GM18907 (cell line): ENCODE data around the gene SEMA5B.

ENCODE experiments used
- ATAC-seq: cut with Tn5 transposase; IDR thresholded peaks from one replicate; pipeline ENCODE4 v1.9.1; 2021; ENCODE audit warnings: mild to moderate bottlenecking, moderate library complexity; ENCODE audit not compliant: unreplicated experiment

SEMA5B gene

DNA sequence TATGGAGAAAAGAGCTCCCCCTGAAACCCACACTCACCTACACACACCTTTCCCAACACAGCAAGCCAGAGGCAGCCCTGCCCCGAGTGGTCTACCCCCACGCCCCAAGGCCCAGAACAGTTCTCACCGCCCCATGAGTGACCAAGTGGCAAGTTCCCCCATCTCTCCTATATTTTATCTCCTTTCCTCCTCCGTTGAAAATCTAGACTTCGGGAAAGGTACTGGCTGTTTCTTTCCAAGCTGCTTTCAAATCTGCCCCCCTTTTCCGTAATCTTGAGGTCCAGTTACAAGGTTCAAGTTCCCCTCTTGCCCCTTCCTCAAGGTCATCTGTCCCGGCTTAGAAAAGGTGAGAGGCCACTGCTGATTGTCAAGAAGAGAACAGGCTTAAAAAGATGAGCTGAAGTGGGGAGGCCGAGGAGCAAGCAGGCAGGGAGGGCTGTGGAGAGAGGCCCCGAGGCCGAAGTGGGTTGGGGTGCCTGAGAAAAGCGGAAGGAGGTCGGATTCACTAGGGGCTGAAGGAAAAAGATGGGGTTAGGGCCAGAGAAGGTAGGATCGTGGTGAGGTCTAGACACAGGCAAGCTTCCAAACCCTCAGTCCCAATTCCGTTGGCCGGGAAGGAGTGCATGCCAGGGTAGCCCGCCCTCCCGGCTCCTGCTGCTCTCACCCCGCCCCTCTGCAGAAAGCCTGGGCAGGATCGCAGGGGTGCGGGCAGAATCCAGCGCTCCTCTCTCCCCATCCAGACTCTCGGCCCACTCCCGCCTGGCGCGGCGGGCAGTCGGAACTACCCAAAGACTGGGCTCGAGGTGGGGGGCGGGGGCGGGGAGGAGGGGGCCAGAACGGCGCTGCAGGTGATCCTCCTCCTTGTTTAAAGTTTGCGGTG, 1.7 kb downstream of the SEMA5B start:
- ATAC-seq: no peak

DNA sequence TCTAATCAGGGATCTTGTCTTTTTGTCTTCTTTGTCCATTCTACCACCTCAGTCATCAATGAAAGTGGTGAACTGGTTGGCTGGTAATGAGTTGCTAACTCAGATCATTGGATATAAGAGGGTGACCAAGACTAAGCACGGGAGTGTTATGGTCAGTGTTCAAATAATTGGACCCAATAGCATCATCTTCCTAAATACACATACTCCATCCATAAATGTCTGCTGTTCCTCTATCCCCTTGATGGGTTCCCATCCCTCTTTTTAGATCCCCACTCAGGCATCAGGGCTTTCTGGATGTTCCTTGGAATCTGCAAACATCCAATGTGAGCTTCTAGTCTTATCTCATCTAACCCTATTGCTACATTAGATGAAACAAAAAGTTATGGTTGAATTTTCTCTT, 3.5 kb downstream of the SEMA5B start:
- no peak for ATAC-seq

DNA sequence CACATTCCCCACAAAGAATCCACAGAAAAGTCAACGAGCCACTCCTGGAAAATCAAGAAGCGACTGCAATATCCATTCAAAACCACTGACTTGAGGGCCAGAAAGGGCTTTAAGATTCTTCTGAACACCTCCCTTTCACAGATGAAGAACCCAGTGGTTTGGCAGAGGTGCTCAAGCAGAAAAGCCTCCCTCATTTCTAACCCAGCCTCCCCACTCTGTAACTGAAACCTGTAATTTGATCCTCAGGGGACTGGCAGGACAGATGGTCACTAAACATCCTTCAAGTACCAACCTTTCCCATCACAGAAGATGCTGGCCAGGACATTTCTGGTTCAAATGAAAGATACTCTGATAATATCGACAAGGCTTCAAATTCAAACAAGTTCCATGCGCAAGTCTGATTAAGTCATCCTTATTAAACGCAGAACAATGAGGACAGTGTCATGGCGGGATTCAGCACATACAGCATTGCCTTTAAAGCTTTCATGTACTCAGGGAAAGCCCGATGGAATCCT, 5.5 kb downstream of the SEMA5B start:
- no peak for ATAC-seq

DNA sequence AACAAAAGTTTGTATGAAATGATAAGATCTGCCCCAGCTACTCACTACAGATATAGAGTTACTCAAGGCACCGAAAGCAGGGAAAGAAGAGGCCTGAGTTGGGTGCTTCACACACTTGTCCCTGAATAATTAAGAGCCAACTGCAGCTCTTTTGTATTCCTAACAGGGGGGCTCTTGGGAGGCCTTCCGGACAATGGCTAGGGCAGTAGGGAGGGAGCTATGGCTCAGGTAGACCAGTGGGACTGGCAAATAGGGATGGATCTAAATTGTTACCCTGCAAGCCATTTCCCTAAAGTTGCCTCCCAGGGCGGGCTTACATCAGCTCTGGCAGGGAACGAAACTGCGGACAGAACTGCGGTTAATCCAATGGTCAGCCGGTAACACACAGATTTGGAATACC, 6.2 kb downstream of the SEMA5B start:
- no peak for ATAC-seq

DNA sequence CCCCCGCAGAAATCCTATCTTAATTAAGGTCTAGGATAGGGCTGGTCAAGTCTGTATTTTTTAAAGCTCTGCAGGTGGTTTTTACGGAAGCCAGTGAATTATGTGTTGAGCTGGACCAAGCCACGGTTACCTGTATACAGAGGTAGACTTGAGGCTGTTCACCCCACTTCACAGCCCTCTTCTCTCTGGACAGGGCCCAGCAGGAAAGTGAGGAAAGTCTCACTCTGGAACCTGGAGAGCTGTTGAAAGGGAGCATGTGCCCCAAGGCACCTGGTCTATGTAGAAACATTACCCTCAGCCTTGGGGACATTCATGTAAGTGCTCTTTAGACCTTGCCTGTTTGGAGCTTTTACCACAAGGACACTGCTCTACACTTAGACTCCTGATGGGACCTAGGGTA, 6.9 kb downstream of the SEMA5B start:
- ATAC-seq: no peak

DNA sequence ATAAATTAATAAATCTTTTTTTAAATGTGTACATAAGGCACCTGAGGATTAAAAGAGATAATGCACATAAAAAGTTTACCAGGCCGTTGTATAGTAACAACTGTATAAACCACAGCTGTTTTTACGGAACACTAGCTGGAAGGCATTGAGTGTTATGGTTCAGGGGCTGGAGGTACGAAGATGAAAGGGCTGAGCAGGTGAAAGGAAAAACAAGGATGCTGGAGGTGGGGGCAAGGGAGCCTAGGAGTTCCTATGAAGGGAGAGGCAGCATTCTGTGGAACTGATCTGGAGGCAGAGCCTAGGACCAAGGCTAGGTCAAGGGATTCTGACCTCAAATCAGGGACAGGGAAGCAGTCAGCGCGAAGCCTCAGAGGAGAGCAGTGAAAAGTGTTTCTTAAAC, 8.0 kb downstream of the SEMA5B start:
- no peak for ATAC-seq

DNA sequence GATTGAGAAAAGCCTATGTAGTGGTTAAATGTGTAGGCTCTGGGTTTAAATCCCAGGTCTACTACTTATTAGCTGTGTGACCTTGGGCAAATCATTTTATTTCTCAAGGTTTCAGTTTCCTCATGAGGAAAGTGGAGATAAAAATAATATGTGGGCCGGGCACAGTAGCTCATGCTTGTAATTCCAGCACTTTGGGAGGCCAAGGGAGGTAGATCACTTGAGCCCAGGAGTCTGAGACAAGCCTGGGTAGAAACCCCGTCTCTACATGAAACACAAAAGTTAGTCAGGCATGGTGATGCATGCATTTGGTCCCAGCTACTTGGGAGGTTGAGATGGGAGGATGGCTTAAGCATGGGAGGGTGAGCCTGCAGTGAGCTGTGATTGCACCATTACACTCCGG, 8.4 kb downstream of the SEMA5B start:
- no peak for ATAC-seq

DNA sequence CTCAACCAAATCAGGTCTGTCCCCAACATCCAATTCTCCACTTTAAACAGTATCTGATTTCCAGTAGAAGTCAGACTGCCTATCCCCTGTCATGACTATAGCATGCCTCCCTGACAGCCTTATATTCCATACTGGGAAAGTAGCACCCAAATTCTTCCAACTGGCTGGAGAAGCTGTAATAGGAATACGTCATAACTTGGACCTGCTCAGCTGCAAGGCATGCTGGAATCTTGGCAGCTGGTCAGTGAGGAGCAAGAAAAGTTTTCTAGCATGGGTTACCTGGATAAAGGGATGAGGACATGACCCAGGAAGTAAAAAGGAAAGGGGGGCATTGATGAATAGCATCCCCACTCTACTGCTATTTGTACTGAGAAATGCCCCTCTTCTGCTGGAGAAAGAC, 8.9 kb downstream of the SEMA5B start:
- ATAC-seq: no peak

DNA sequence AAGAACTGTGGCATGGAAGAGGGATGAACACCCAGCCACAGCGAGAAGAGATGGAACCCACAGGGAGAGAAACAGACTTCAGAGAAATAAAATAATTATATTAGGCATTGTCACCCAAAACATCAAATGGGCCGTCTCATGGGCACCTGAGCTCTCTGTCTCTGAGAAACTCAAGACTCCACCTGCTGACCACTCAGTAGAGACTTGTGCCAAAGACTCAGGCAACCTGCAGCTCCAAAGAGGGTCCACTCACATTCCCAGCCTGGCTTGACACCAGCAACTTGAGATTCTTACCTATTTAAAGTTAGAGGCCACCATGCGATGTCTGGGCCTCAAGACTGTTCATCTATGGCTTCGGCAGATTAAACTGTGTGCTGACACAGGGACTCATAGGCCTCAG, 12.0 kb downstream of the SEMA5B start:
- ATAC-seq: no peak

DNA sequence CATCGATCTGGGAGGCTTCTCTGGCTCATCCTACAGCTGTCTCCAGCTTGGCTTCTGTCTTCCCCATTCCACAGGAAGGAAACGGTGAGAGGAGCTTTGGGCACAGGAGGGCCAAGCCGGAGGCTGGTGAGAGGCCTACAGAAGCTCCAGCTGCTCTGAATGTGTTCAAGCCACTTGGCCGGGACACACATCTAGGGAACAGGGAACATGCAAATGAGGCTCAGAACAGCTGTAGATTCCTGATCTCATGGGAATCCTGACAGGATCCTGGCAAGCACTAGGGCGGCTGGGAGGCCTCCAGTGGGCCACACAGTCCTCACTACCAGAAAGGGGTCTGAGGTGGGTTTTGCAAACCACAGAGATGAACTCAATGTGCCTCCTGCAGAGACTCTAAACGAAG, 13.7 kb downstream of the SEMA5B start:
- ATAC-seq: no peak

DNA sequence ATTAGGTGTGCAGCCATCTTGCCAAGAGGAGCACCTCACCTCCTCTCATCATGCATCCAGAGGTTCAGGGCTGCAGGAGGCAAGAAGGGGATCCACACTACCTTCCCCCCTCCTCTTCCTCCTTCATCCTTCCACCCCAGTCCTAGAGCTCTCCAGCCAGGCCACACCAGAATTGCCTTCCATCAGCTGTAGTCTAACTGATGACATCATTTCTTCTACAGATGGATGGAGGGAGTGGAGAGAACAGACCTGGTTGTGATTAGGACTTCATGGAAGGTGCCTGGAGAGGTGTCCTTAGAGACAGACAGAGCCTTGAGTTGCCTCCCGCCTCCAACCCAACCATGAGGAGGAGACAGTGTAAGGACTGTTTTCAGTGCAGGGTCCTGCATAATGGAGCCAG, 14.9 kb downstream of the SEMA5B start:
- no peak for ATAC-seq

DNA sequence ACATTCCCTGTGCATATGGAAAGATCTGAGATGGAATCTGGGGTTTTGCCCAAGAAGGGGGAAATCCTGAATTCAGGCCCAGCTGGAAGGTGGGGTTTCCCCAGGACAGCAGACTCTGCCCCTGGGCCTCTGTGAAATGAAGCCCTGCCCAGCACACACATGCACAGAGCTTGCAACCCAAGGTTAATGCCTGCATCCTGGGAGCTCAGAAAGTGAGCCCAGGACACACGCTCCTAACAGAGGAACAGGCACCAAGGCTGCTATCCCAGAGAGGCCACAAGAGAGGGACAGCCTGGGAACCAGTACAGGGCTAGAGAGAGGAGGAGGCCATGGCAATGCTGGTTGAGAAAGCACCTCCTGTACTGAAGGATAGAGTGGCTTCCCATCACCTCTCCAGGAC, 16.1 kb downstream of the SEMA5B start:
- no peak for ATAC-seq

DNA sequence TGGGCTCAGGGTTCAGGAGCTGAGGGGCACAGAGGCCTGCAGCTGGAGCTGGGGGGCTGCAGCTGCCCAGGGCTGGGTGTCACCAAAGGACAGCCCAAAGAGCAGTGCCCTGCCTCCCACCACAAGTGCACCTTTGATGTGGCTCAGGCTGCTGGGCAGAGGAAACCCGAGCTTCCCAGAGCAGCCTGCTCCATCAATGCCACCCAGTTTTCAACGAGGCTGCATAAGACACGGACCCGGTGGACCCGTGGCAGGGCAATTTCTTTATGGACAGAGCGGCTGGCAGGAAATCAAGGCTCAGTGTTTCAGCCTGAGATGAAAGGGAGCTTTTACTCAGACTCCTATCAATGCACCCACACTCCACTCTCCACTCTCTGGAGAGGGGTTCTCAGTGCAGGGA, 18.7 kb downstream of the SEMA5B start:
- ATAC-seq: no peak

DNA sequence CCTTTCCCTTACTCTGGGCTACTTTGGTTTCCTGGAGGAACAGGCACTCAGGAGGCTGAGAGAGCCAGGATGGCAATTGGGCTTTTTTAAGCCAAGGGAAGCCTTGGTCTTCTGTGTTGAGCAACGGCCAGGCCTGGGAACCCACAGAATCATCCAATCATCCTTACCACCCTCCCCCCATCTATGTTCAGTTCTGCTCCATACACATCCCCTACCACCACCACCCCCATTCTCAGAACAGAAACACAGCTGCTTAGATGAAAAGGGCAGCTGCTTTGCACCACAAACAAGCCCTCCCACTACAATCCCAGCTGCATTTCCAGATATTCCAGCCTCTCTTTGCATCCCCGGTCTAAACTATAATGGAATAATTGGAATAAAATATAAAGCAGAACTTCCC, 21.0 kb downstream of the SEMA5B start:
- no peak for ATAC-seq

DNA sequence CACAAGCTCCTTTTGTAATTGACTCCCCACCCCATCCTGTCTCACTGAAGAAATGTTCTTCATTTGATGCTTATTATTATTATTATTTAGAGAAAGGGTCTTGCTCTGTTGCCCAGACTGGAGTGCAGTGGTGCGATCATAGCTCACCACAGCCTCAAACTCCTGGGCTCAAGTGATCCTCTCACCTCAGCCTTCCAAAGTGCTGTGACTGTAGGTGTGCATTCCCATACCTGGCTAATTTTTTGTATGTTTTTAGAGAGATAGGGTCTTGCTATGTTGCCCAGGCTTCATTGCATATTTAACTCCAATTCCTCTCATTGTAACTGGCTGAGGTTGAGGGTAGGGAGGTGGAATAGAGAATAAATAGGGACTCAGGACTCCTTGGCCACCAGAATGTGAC, 22.3 kb downstream of the SEMA5B start:
- no peak for ATAC-seq

DNA sequence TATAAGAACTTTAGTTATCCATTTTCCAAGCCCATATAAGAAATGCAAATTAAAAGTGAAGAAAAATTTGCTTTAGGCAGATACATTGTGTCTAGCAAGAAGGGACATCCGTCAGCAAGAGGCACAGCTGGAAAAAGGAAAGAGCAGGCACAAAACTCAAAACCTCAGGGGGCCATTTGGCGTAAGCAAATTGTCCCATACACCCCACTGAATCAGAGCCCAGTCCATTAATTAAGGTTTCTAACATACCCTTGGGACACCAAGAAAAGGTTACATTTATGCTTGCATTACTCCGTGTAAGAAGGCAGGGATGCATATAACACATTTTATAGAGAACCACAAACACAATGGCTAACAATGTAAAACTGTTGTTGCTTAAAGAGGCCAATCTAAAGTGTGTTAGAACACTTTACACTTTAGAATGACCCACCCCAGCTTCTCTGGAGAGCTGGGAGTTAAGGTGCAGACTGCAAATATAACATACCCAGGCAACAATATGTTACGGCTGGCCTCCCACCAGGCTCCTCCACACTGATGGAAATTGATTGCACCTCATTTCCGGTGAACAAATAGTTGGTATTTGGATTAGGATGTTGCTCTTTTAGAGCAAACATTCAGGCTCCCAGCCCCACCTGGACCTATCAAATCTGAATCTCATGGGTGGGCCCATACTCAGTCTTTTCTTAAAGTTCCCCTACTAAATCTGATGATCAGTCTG, 23.2 kb downstream of the SEMA5B start:
- no peak for ATAC-seq

DNA sequence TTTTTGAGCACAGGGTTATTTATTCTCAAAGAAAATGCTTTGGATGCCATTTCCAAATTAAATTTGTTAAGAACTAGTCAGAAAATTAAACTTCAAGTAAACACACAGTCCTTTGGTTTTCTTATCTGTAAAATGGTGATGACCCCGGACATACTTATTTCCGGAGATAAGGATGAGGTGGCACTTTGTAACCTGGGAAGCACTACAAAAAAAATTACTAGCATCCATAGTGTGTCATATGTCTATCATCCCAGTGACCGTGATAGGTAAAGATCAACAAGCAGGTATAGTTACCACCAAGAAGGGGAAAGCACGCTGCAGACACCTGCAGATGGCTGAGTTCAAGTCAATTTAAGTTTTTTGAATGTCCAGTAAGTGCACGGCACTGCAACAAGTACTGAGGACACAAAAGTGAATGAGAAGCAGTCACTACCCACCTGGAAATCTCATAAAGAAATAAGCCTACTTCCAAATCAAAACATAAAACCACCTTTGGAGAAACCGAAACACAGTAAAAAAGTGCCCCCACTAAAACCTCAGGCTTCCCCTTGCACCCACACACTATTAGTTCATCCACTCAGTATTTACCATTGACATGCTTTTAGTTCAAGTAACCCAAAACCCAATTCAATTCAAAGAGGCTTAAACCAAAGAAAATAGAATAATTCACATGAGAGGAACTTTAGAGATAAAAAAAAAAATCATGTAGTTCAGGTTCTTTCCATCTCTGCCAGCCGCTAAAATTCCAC, 24.6 kb downstream of the SEMA5B start:
- ATAC-seq: no peak

DNA sequence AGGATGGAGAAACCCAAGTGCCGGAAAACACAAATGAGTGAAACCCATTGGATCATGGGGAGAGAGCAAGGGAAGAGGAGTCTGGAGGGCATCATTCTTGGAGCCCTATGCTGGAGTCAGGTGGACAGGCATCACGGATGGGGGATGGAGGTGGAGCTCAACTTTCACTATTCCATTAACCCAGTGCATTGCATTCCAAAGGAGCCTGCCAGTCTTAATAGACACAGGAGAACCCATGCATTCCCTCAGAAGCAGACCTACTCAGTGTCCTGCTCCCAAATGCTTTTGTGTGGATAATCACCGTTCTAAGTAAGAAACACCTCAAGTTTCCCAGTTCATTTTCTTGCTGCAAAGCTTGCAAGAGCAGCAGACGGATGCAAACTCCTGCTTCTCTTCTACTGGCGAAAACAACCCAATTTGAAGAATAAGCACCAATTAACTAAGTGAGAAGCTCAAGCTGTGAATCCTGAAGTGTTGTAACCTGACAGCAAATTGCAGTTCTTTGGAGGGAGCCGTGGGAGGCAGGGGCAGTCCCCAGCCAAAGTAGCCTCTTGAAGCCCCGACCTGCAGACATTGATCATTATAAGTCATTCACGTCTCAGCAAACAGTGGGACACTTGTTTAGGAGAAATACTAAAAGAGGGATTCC, 25.3 kb downstream of the SEMA5B start:
- no peak for ATAC-seq

DNA sequence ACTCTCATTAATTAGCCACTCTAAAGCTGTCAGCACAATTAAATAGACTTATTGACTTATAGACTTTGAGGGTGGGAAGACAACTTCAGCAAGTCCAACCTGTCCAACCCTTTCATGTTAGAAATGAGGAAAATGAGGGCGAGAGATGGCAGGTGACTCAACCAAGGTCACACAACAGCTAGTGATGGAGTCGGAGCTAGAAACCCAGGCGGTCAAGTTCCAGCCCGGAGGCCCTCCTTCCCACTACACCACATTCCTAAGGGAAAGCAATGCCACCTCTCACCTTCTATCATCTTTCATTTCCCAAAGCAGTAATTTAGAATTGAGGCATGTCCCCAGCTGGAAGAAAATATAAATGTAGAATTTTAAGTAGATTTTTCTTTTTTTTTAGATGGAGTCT, 28.7 kb downstream of the SEMA5B start:
- no peak for ATAC-seq

DNA sequence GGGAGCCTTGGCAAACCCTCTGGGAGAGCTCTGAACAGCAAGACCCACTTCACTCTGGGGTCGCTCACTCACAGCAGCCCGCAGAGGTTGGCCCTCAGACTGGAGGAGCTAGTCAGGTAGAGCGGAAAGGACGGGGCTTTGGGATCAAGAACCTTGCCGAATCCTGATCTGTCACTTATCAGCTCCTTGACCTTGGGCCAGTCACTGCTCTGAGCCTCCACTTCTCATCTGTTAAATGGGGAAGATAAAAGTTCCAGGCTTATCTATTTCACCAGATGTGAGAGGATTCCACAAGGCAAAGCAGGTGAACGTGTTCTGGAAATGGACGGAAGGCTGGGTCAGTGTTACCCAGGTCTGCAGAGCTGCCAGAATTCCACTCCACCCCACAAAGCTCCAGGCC, 29.4 kb downstream of the SEMA5B start:
- no peak for ATAC-seq

DNA sequence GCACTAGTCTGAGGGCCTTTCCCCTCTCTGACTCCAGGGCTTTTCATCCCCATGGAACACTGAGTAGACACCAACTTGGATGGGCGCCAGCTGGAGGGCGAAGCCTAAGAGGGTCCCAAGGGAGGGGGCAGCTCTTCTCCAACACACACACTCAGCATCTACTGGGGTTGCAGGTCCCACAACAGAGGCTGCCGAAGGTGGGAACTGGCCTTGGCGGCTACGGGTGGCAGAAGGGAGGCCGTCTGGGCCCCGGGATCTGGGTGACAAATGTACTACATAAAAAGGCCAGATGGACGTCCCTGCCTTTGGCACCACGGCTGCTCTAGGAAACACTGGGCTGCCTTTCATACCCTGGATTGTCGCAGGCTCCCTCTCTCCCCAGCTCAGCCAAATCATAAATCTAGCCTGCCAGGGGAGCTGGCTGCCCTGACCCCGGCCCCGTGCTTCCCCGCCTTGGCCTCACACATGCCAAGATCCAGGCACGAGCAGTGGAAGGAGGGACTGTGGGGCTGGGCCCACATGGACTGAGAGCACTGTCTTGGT, 31.5 kb downstream of the SEMA5B start:
- ATAC-seq: no peak
